ENCODE results near the gene DYNLT5.

- TF ChIP-seq CTCF (IDR thresholded peaks at IDR 0.05) (no peak), POLR2A (IDR thresholded peaks at IDR 0.05) (no peak)
Observed at GRCh38 chr1:66733348-66734017, 18.8 kb upstream of the DYNLT5 start.
